Activated T-helper 1 cell treated with anti-CD3 and anti-CD28 coated beads, Interleukin-12 subunit alpha, Interleukin-12 subunit beta, Interleukin-2, Interleukin-4 antibody, amounts not matched to agents 30 ng/mL and 10 ng/mL and 1 ng/mL, durations not matched to agents 14 hours and 24 hours and 36 hours (primary cell): ENCODE data around the gene ERI3. TPM values are rescaled to one million over a fixed set of nuclear protein-coding genes. Genes with fewer than 3 reads are reported as not detected.

ENCODE experiments used
- DNase-seq: peaks from one replicate; pipeline ENCODE4 v3.0.0; 2021; ENCODE audit warnings: low spot score
- H3K27ac Mint-ChIP-seq: one replicate; pipeline ENCODE4 v1.8.0; 2021; ENCODE audit warnings: mild to moderate bottlenecking, mixed read lengths
- H3K27me3 Mint-ChIP-seq: one replicate; pipeline ENCODE4 v1.8.0; 2022; ENCODE audit warnings: mild to moderate bottlenecking, moderate library complexity, mixed read lengths; ENCODE audit not compliant: insufficient read depth
- H3K36me3 Mint-ChIP-seq: one replicate; pipeline ENCODE4 v1.8.0; 2021; ENCODE audit warnings: low read depth, mixed read lengths
- H3K4me1 Mint-ChIP-seq: one replicate; pipeline ENCODE4 v1.8.0; 2021; ENCODE audit warnings: low read depth, mixed read lengths
- H3K4me3 Mint-ChIP-seq: one replicate; pipeline ENCODE4 v1.8.0; 2021; ENCODE audit warnings: mild to moderate bottlenecking, moderate library complexity, mixed read lengths
- H3K9me3 Mint-ChIP-seq: one replicate; pipeline ENCODE4 v1.8.0; 2021; ENCODE audit warnings: mixed read lengths
- intact Hi-C: fragments of 100-400 bp; cut with micrococcal nuclease; formaldehyde crosslinking; loops from one replicate; pipeline ENCODE4 v1.15.1; 2024
- total RNA-seq: library from RNA; stranded (reverse); gene quantifications from 2 replicates; pipeline ENCODE4 v1.2.3, GENCODE V29; 2022

ERI3 gene
- total RNA-seq, 1 donor from 2014 or later = 55.4 TPM

- no peaks in the 10 kb centered on the region for H3K27me3 Mint-ChIP-seq
- no peak for DNase-seq
- no peaks in the 10 kb centered on the region for H3K4me1 Mint-ChIP-seq
- no peaks in the 10 kb centered on the region for H3K9me3 Mint-ChIP-seq
- intact Hi-C loops = loop anchor here (5.0 to 10.0 kb wide), 2 partner anchors 34 to 61 kb away; no protein-coding TSS in a partner anchor
- peak overlapping the region; percentile 13 for H3K27ac Mint-ChIP-seq
- H3K36me3 Mint-ChIP-seq = peaks cover 20% of the 10 kb centered on the region
- H3K4me3 Mint-ChIP-seq = no peak overlapping the region
Observed at GRCh38 chr1:44283524-44284173, 71.4 kb downstream of the ERI3 start.

- H3K4me3 Mint-ChIP-seq = no peak overlapping the region
- intact Hi-C loops = loop anchor here (5.0 to 10.0 kb wide), 2 partner anchors 34 to 62 kb away; no protein-coding TSS in a partner anchor
- no peaks in the 10 kb centered on the region for H3K4me1 Mint-ChIP-seq
Observed at GRCh38 chr1:44282704-44283426, 72.2 kb downstream of the ERI3 start.

GRCh38 chr1:44281962-44282703 lies 72.9 kb downstream of the ERI3 start:
- no peak overlapping the region for H3K27ac Mint-ChIP-seq
- H3K4me1 Mint-ChIP-seq = no peaks in the 10 kb centered on the region

More at GRCh38 chr1:44282704-44283426, 72.2 kb downstream of the ERI3 start:
- Mint-ChIP-seq H3K27me3 (no peaks in the 10 kb centered on the region), H3K27ac (peak overlapping the region; percentile 13), H3K36me3 (peaks cover 15% of the 10 kb centered on the region), H3K9me3 (no peaks in the 10 kb centered on the region)
- no peak for DNase-seq

GRCh38 chr1:44276901-44277300 lies 78.2 kb downstream of the ERI3 start:
- H3K4me1 Mint-ChIP-seq = peaks cover 9% of the 10 kb centered on the region
- peaks cover 3% of the 10 kb centered on the region for H3K36me3 Mint-ChIP-seq
- H3K27ac Mint-ChIP-seq = no peak overlapping the region
- intact Hi-C loops = no loop called here
- DNase-seq = no peak
- H3K4me3 Mint-ChIP-seq = no peak overlapping the region
- H3K27me3 Mint-ChIP-seq = no peaks in the 10 kb centered on the region
- no peaks in the 10 kb centered on the region for H3K9me3 Mint-ChIP-seq

More at GRCh38 chr1:44281962-44282703, 72.9 kb downstream of the ERI3 start:
- DNase-seq = no peak
- intact Hi-C loops = loop anchor here (5.0 to 10.0 kb wide), 2 partner anchors 35 to 63 kb away; no protein-coding TSS in a partner anchor
- peaks cover 15% of the 10 kb centered on the region for H3K36me3 Mint-ChIP-seq
- no peaks in the 10 kb centered on the region for H3K9me3 Mint-ChIP-seq
- H3K4me3 Mint-ChIP-seq = no peak overlapping the region
- H3K27me3 Mint-ChIP-seq = no peaks in the 10 kb centered on the region

- Mint-ChIP-seq H3K27ac (no peak overlapping the region), H3K36me3 (peaks cover 3% of the 10 kb centered on the region), H3K4me1 (peaks cover 9% of the 10 kb centered on the region), H3K27me3 (no peaks in the 10 kb centered on the region), H3K4me3 (no peak overlapping the region), H3K9me3 (no peaks in the 10 kb centered on the region)
- DNase-seq = no peak
- intact Hi-C loops = no loop called here
Observed at GRCh38 chr1:44275991-44276405, 79.1 kb downstream of the ERI3 start.

GRCh38 chr1:44275296-44275962 lies 79.6 kb downstream of the ERI3 start:
- H3K4me3 Mint-ChIP-seq = no peak overlapping the region
- no peak for DNase-seq
- peaks cover 9% of the 10 kb centered on the region for H3K4me1 Mint-ChIP-seq
- no peaks in the 10 kb centered on the region for H3K9me3 Mint-ChIP-seq
- H3K27ac Mint-ChIP-seq = no peak overlapping the region
- peaks cover 3% of the 10 kb centered on the region for H3K36me3 Mint-ChIP-seq
- H3K27me3 Mint-ChIP-seq = no peaks in the 10 kb centered on the region
- intact Hi-C loops = no loop called here

- Mint-ChIP-seq H3K27ac (no peak overlapping the region), H3K9me3 (no peaks in the 10 kb centered on the region), H3K36me3 (no peaks in the 10 kb centered on the region), H3K27me3 (no peaks in the 10 kb centered on the region), H3K4me1 (peaks cover 9% of the 10 kb centered on the region), H3K4me3 (no peak overlapping the region)
- intact Hi-C loops = no loop called here
- DNase-seq = no peak
Observed at GRCh38 chr1:44273560-44274350, 81.3 kb downstream of the ERI3 start.

GRCh38 chr1:44272992-44273391 lies 82.1 kb downstream of the ERI3 start:
- DNase-seq = no peak
- H3K9me3 Mint-ChIP-seq = no peaks in the 10 kb centered on the region
- H3K27ac Mint-ChIP-seq = no peak overlapping the region
- no peaks in the 10 kb centered on the region for H3K27me3 Mint-ChIP-seq
- H3K36me3 Mint-ChIP-seq = no peaks in the 10 kb centered on the region
- peaks cover 9% of the 10 kb centered on the region for H3K4me1 Mint-ChIP-seq
- no peak overlapping the region for H3K4me3 Mint-ChIP-seq
- intact Hi-C loops = no loop called here

GRCh38 chr1:44271646-44272045 lies 83.4 kb downstream of the ERI3 start:
- no peak overlapping the region for H3K4me3 Mint-ChIP-seq
- no peaks in the 10 kb centered on the region for H3K36me3 Mint-ChIP-seq
- H3K4me1 Mint-ChIP-seq = peaks cover 9% of the 10 kb centered on the region
- intact Hi-C loops = no loop called here
- H3K27me3 Mint-ChIP-seq = no peaks in the 10 kb centered on the region
- H3K9me3 Mint-ChIP-seq = no peaks in the 10 kb centered on the region
- no peak overlapping the region for H3K27ac Mint-ChIP-seq
- DNase-seq = no peak

GRCh38 chr1:44270686-44271628 lies 84.1 kb downstream of the ERI3 start:
- no peak overlapping the region for H3K4me3 Mint-ChIP-seq
- intact Hi-C loops = no loop called here
- H3K27me3 Mint-ChIP-seq = no peaks in the 10 kb centered on the region
- no peak overlapping the region for H3K27ac Mint-ChIP-seq
- H3K9me3 Mint-ChIP-seq = no peaks in the 10 kb centered on the region
- no peaks in the 10 kb centered on the region for H3K36me3 Mint-ChIP-seq
- DNase-seq = no peak
- peaks cover 13% of the 10 kb centered on the region for H3K4me1 Mint-ChIP-seq

GRCh38 chr1:44268054-44268453 lies 87.0 kb downstream of the ERI3 start:
- Mint-ChIP-seq H3K36me3 (no peaks in the 10 kb centered on the region), H3K27ac (no peak overlapping the region), H3K4me3 (no peak overlapping the region), H3K9me3 (no peaks in the 10 kb centered on the region), H3K27me3 (no peaks in the 10 kb centered on the region), H3K4me1 (peaks cover 23% of the 10 kb centered on the region)
- intact Hi-C loops = no loop called here
- DNase-seq = no peak
